ENCODE measurements around the gene C4orf33.
A peak's percentile ranks its signal among the peaks of the same experiment; 100 is the strongest.

Gene C4orf33

GRCh38 chr4:129129143-129129542, 33.2 kb downstream of the C4orf33 start:
- no peak for DNase-seq (ENCODE audit: low read depth)

- DNase-seq (ENCODE audit: low read depth): no peak
Measured at GRCh38 chr4:129131343-129131742, 35.4 kb downstream of the C4orf33 start.

- DNase-seq (ENCODE audit: low read depth): no peak
Measured at GRCh38 chr4:129136433-129136832, 40.5 kb downstream of the C4orf33 start.

DNA sequence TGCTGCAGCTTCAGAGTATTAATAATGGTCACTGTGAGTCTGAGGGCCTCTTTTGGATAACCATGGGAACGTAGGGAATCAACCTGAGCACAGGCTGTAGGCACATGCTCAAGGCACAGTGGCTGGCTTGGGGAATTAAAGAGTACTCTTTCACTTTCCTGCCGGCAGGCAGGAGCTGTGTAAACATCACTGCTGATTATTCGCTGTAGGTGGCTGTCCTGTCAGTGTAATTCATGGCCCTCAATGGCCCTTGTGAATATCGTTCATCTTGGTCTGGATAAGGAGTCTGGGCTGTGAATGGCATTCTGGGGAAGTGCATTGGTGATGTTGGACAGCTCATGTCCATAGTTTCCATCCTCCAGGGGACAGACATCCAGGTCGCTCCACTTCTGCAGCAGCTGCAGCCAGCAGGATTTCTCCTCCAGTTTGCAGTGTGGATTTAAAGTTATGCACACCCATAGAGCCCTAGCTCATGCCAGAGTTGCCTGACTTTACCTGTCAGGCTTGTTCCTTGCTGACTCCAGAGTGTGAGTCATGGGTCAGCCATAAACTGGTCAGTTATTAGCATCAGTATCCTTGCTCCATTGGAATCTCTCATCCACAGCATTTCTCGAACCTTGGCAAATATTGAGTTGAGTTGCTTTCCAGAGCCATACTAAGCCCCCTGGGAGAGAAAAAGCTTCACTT, 43.0 kb downstream of the C4orf33 start:
- peak; percentile 4 for DNase-seq (ENCODE audit: low read depth)

GRCh38 chr4:129140521-129140920, 44.6 kb downstream of the C4orf33 start:
- DNase-seq (ENCODE audit: low read depth): peak; percentile 3

DNA sequence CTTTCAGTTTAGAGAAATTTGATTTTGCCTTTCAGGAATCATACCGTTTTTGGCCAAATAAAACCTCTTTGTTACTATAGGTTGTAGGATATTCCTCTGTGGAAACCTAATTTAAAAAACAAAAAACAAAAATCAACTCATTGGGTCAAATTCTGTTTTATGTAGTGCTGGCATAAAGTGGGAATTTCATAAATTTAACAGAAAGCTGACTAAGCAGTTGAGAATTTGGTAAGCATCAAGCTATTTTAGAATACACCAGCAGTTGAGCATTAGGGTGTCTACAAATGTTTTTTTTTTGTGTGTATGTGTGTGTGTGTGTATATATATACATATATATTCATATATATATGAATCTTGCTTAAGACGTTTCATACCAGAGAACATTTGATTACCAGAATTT, 47.4 kb downstream of the C4orf33 start:
- no peak for DNase-seq (ENCODE audit: low read depth)

DNA sequence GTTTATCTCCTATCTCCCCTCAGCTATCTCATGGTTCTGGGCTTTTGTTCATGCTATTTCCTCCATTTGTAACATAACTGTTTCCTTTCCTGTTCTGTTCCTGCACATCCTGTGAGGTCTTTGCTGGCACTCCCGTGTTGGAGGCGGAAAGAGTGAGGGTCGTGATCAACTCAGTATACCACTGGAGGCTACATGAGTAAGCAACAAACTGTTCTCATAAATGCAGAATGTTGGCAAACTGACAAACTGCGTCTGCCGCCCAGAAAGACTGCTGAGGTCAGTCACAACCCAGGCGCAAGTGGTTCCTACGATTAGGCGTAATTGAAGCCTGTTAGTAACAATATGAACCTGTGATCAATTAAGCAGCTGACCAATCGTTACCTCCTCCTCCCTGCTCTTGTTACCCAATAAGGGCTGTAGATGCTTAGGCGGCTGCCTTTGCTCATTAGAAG, 48.8 kb downstream of the C4orf33 start:
- DNase-seq (ENCODE audit: low read depth): no peak

DNA sequence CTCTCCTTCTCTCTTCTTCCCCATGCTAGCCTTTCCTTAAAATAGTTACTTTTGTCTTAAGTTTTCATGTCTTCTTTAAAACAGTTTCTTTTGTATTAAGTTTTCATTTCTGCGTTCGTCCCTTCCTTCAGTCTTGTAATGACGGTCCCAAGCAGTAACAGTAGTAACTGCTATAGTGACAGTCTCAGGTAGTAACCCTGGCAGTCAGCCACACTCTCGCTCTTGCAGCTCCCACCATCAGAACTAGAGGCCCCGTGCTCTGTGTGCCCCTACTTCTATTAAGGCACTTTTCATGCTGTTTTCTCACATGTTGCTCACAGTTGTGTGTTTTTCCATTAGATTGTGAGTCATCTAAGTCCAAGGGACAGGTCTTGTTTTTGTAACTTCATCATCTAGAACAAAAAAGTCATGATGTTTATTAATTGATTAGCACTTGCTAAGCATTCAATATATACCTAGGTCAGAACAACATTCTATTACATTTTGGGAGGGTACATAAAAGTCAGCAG, 49.3 kb downstream of the C4orf33 start:
- DNase-seq (ENCODE audit: low read depth): no peak

DNA sequence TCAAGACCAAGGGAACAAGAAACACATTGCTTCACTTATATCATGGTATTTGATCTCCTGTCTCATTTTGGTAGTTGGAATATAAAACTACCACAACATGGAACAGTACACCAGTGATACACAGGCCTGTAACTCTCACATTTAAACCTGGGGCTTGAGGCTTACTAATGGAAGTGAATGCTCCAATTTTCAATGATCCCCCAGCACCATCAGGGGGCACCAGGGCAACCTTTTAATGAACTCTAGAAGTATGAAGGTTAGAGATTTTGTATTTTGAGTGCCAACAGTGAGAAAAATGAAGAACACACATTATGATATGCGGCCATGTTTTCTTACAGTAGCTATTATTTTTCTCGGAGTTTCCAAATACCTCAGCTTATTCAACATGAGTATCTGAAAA, 50.7 kb downstream of the C4orf33 start:
- DNase-seq (ENCODE audit: low read depth): no peak

- DNase-seq (ENCODE audit: low read depth): no peak
Measured at GRCh38 chr4:129148892-129149291, 52.9 kb downstream of the C4orf33 start.

GRCh38 chr4:129149906-129150305, 54.0 kb downstream of the C4orf33 start:
- no peak for DNase-seq (ENCODE audit: low read depth)

DNA sequence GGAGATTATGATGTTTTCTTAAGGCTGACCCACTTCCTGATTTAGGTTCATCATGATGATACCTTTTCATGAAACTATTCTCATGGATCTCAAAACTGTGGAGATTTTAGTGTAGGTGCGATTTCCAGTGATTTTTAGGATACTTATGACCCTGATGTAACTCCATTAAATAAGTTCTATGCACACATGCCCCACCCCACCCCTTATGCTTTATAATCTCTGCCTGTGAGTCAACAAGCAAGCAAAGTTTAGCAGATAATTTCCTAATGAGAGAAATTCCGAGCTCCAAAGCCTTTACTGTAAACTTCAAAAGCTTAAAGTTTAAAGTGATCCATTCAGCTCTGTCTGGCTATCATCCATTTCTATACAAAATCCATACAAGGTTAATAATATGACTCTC, 56.4 kb downstream of the C4orf33 start:
- DNase-seq (ENCODE audit: low read depth): no peak

DNA sequence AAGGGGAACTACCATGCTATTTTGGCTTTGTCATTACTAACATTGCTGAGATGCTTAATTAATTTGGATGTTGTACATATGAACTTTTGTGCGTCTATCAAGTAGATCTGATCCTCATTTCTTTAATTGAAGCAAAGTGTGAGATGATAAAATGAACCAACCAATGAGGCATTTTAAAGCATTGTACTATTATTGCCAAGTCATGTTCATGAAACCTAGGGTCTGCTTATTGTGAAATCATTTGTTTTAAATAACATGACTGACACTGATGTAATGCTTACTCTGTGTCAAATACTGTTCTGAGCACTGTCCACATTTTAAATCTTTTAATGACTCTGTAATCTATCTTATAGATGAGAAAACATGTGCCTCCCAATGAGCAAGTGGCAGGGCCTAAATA, 57.7 kb downstream of the C4orf33 start:
- DNase-seq (ENCODE audit: low read depth): no peak

GRCh38 chr4:129162450-129162849, 66.5 kb downstream of the C4orf33 start:
- no peak for DNase-seq (ENCODE audit: low read depth)

- DNase-seq (ENCODE audit: low read depth): no peak
Measured at GRCh38 chr4:129163427-129163826, 67.5 kb downstream of the C4orf33 start.

- no peak for DNase-seq (ENCODE audit: low read depth)
Measured at GRCh38 chr4:129164243-129164642, 68.3 kb downstream of the C4orf33 start.
